GM18526 (cell line): Measurements from ENCODE around the gene PDYN.

Experiments used
- POLR2A ChIP-seq: IDR thresholded peaks from 3 replicates; pipeline ENCODE4 v1.6.1; 2011; ENCODE audit not compliant: insufficient read length; ENCODE audit errors: extremely low read depth

The PDYN gene

DNA sequence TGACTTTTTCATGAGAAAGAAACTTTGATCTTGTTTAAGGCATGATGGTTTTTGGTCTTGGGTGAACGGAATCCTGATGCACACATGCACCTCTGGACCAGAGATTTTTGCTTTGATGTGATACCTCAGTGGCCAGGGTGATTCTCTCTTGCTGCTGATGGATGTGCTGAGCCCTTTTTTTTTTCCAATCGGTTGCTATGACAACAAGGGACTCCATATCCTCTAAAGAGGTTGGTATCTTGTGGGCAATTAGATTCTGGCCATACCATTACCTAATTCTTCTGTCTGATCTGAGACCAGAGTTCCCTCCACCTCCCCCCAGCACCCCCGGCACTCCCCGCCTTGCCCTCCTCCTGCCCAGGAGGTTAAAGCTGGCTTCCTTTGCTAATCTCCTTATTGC, 24.9 kb downstream of the PDYN start:
- TF ChIP-seq POLR2A = no peak

DNA sequence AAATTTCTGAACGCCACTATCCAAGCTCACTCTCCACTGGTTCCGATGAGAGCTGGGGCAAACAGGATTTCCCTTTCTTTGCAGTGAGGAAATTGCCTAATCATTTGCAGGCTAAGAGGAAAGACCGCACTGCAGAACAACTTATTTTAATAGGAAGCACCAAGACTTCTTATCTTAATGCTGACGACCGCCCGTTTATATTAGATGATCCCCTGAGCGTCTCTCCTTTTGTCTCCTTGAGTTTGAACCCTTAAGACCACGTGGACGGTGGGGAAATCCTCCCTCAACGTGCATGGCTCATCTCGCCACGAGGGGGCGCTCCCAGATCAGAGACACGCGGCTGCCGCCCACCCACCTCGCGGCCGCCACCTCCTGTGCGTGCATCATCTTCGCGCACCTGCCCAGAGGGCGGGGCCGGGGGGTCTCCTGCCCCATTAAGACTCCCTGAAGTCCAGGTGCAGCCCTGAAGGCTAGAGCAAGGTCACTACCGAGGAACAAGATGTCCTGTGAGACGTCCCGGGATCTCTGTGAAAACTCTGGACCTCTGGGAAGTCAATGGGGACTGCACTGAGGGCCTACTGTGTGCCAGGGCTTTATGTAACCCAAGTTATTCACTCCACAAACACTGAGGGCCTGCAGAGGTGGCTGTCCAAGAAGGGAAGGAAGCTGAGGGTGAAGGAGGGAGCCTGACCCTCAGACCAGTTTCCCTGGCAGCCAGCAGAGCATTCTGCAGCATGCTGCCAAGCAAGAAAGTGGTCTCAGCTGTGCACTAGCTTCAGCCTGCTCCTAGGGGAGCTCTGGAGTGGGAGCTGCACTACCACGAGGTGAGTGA, 28.1 kb downstream of the PDYN start:
- no peak for TF ChIP-seq POLR2A

DNA sequence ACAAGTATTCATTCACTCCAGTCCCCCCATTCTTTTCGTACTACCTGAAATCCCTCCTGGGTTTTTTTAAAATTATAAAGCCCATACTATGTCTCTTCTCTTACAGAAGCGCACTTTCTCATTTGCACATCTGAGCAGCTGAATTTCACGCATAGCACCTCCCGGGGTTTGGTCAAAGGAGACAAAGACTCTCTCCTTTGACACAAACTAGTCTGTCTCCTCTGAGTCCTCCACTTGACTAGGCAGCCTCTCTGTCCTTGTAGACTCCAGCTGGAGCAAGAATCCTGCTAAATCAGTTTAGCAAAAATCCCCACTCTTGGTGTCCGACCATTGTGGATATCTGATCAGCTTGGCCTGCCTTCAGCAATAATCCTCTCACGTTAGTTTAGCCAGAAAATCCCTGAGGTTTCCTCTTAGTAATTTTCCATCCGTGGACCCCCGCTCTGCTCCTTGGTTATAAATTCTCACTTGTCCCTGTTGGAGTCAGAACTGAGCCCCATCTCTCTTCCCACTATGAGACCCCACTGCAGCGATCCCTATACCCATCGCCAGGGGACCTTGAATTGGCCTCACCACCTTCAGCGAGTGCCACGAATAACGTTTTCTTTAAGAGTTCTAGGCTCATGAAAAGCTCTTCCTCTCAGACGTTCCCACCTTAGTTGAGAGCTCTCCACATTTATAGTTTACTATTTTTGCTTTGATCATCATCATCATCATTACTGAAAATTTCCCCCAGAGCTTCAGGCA, 29.0 kb downstream of the PDYN start:
- TF ChIP-seq POLR2A = no peak

DNA sequence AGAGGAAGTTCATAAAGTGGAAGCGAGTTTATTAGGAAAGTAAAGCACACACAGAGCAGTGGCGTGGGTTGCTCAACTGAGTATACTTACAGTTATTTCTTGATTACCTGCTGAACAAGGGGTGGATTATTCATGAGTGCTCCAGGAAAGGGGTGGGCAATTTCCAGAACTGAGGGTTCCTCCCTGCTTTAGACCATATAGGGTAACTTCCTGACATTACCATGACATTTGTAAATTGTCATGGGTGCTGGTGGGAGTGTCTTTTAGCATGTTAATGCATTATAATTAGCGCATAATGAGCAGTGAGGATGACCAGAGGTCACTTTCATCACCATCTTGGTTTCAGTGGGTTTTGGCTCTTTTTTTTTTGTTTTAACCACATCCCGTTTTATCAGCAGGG, 29.8 kb downstream of the PDYN start:
- no peak for TF ChIP-seq POLR2A

GRCh38 chr20:1961374-1961773, 32.5 kb downstream of the PDYN start:
- no peak for TF ChIP-seq POLR2A

- TF ChIP-seq POLR2A = no peak
Observed at GRCh38 chr20:1959156-1959555, 34.7 kb downstream of the PDYN start.

DNA sequence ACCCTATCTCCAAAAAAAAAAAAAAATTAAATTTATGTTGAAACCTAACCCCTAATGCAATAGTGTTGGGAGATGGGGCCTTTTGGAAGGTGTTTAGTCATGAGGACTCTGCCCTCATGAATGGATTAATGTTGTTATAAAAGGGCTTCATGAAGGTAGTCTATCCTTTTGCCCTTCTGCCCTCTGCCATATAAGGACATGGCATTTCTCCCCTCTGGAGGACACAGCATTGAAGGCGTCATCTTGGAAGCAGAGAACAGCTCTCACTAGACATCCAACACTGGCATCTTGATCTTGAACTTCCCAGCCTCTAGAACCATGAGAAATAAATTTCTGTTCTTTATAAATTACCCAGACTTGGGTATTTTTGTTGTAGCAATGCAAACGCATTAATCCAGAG, 35.4 kb downstream of the PDYN start:
- TF ChIP-seq POLR2A = no peak

GRCh38 chr20:1955217-1955616, 38.6 kb downstream of the PDYN start:
- no peak for TF ChIP-seq POLR2A

DNA sequence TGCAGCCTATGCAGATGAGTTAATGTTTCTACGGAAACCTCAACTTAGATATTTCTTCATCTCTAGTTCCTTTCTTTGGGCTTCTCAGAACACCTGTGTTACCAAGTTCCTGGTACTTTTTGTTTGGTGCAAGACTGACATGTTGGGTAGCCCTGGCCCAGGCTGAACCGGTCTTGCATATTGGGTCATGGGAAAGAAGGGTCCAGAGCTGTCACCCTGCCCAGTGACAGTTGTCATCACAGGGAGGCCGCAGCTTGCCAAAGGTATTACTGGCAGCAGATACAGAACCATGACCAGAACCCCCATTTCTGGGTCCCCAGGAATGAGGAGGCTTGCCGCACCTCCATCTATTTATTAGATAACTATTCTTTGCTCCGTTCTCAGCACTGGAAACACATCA, 40.2 kb downstream of the PDYN start:
- no peak for TF ChIP-seq POLR2A

- no peak for TF ChIP-seq POLR2A
Observed at GRCh38 chr20:1952737-1953530, 40.9 kb downstream of the PDYN start.

DNA sequence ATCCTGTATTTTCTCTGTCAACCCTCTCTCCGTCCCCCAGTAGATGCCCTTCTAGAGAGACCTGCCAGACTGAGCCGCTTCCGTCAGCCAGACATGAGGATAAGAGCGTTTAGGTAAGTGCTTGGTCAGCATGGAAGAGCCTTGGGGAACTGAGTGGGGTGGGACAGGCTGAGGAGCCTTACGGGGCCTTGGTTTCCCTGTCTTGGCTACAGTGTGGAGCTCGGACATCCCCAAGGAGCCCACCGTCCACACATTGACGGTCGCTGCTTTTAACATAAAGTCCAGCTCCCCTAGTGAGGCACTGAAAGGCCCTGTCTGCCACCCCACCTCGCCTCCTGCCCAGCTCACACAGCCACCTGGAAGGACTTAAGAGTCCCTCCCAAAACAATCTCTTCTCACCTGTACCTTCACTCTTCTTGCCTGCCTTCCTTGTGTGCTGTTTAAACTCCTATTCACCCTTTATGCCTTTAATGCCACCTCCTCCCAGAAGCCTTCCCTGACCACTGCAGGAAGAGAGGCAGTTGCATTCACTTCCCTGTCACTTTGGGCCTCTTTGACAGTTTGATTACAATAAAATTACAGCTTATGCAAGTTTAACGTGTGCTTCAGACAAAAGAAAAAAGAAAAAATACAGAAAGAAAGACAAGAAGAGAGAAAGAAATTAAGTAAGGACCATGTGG, 42.3 kb downstream of the PDYN start:
- no peak for TF ChIP-seq POLR2A

DNA sequence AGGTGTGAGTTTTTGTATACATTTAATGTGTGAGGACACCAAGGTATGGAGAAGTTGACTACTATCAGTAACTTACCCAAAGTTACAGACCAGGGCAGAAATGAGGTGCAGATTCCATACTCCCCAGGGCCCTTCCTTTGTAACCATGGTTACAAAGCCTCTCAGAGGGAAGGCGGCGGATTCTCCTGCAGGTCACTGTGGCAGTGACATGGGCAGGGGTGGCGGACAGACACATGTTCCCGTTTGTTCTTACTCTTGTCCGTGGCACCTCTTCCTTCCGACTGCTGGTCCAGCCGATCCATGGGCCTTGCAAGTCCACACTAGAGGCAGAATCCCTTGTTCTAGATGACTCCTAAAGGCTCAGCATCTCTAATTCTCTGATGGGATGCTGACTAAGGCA, 43.0 kb downstream of the PDYN start:
- TF ChIP-seq POLR2A = no peak

GRCh38 chr20:1949347-1950100, 44.3 kb downstream of the PDYN start:
- no peak for TF ChIP-seq POLR2A

- no peak for TF ChIP-seq POLR2A
Observed at GRCh38 chr20:1947535-1947846, 46.4 kb downstream of the PDYN start.
